Measurements from ENCODE around the gene RBMX2. TPM values are rescaled to one million over a fixed set of nuclear protein-coding genes. Genes with fewer than 3 reads are reported as not detected.

The RBMX2 gene
- total RNA-seq, 1 donor from 2014 or later: 24.5 TPM

GRCh38 chrX:130386408-130386808 is 15.4 kb upstream of the RBMX2 start:
- DNase-seq (ENCODE audit: low spot score): no peak
- Mint-ChIP-seq H3K4me1 (ENCODE audit: unreplicated experiment) (no peaks in the 10 kb centered on the region), H3K9me3 (ENCODE audit: unreplicated experiment) (no peaks in the 10 kb centered on the region), H3K4me3 (ENCODE audit: unreplicated experiment) (no peak overlapping the region), H3K27me3 (ENCODE audit: unreplicated experiment) (no peaks in the 10 kb centered on the region), H3K36me3 (ENCODE audit: low read depth, unreplicated experiment) (no peaks in the 10 kb centered on the region), H3K27ac (ENCODE audit: unreplicated experiment) (no peak overlapping the region)
- TF ChIP-seq CTCF (IDR thresholded peaks at IDR 0.05; ENCODE audit: unreplicated experiment): no peak

- no peaks in the 10 kb centered on the region for H3K4me1 Mint-ChIP-seq (ENCODE audit: unreplicated experiment)
- no peaks in the 10 kb centered on the region for H3K9me3 Mint-ChIP-seq (ENCODE audit: unreplicated experiment)
- H3K27ac Mint-ChIP-seq (ENCODE audit: unreplicated experiment): no peak overlapping the region
- no peak for TF ChIP-seq CTCF (IDR thresholded peaks at IDR 0.05; ENCODE audit: unreplicated experiment)
- H3K4me3 Mint-ChIP-seq (ENCODE audit: unreplicated experiment): no peak overlapping the region
- no peaks in the 10 kb centered on the region for H3K36me3 Mint-ChIP-seq (ENCODE audit: low read depth, unreplicated experiment)
- peak; percentile 50 for DNase-seq (ENCODE audit: low spot score)
- H3K27me3 Mint-ChIP-seq (ENCODE audit: unreplicated experiment): no peaks in the 10 kb centered on the region
Observed at GRCh38 chrX:130393451-130394074, 8.2 kb upstream of the RBMX2 start.

GRCh38 chrX:130395341-130395740 is 6.4 kb upstream of the RBMX2 start:
- Mint-ChIP-seq H3K27me3 (ENCODE audit: unreplicated experiment) (no peaks in the 10 kb centered on the region), H3K9me3 (ENCODE audit: unreplicated experiment) (no peaks in the 10 kb centered on the region), H3K4me3 (ENCODE audit: unreplicated experiment) (no peak overlapping the region), H3K4me1 (ENCODE audit: unreplicated experiment) (no peaks in the 10 kb centered on the region), H3K27ac (ENCODE audit: unreplicated experiment) (no peak overlapping the region), H3K36me3 (ENCODE audit: low read depth, unreplicated experiment) (no peaks in the 10 kb centered on the region)
- no peak for TF ChIP-seq CTCF (IDR thresholded peaks at IDR 0.05; ENCODE audit: unreplicated experiment)
- DNase-seq (ENCODE audit: low spot score): no peak

GRCh38 chrX:130402208-130402684 is 459 bp downstream of the RBMX2 start:
- peak overlapping the region; percentile 65 for H3K27ac Mint-ChIP-seq (ENCODE audit: unreplicated experiment)
- TF ChIP-seq CTCF (IDR thresholded peaks at IDR 0.05; ENCODE audit: unreplicated experiment): no peak

GRCh38 chrX:130413415-130413814 is 11.6 kb downstream of the RBMX2 start:
- Mint-ChIP-seq H3K27me3 (ENCODE audit: unreplicated experiment) (no peaks in the 10 kb centered on the region), H3K4me1 (ENCODE audit: unreplicated experiment) (no peaks in the 10 kb centered on the region)
- no peak for TF ChIP-seq CTCF (IDR thresholded peaks at IDR 0.05; ENCODE audit: unreplicated experiment)

More at GRCh38 chrX:130402208-130402684, 459 bp downstream of the RBMX2 start:
- no peaks in the 10 kb centered on the region for H3K9me3 Mint-ChIP-seq (ENCODE audit: unreplicated experiment)
- DNase-seq (ENCODE audit: low spot score): no peak
- peaks cover 3% of the 10 kb centered on the region for H3K36me3 Mint-ChIP-seq (ENCODE audit: low read depth, unreplicated experiment)
- peaks cover 3% of the 10 kb centered on the region for H3K4me1 Mint-ChIP-seq (ENCODE audit: unreplicated experiment)
- H3K27me3 Mint-ChIP-seq (ENCODE audit: unreplicated experiment): no peaks in the 10 kb centered on the region
- H3K4me3 Mint-ChIP-seq (ENCODE audit: unreplicated experiment): peak overlapping the region; percentile 98

More at GRCh38 chrX:130413415-130413814, 11.6 kb downstream of the RBMX2 start:
- H3K9me3 Mint-ChIP-seq (ENCODE audit: unreplicated experiment): no peaks in the 10 kb centered on the region
- H3K4me3 Mint-ChIP-seq (ENCODE audit: unreplicated experiment): no peak overlapping the region
- H3K27ac Mint-ChIP-seq (ENCODE audit: unreplicated experiment): no peak overlapping the region
- DNase-seq (ENCODE audit: low spot score): no peak
- H3K36me3 Mint-ChIP-seq (ENCODE audit: low read depth, unreplicated experiment): no peaks in the 10 kb centered on the region
